Measurements from ENCODE around the gene GPR39. TPM values are rescaled to one million over a fixed set of nuclear protein-coding genes. Genes with fewer than 3 reads are reported as not detected.

The GPR39 gene
- total RNA-seq, 4 donors from 2014 or later, result 0.52 to 53.2 (median 6.8) TPM; not detected in 1

DNA sequence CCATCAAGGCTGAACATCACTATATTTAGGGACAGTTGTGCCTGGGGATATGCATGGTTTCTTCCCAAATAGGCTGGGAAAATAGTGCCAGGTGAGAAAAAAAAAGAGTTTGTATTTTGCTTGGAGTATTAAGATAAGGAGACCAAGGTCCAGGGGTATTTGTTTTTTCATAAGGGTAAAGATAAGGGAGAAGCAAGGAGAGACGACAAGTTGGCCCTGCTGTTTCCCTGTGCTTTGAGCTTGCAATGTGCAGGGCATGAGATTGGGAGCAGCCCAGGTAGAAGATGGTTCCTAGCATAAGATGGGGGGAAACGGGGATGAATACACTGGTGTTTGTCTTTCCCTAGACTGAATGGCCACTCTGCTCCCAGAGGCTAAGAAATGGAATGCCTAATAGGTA lies 8.8 kb upstream of the GPR39 start:
- Histone ChIP-seq H3K9me3 (no peaks in the 10 kb centered on the region), H3K36me3 (no peaks in the 10 kb centered on the region), H3K27ac (no peak overlapping the region), H3K4me1 (no peaks in the 10 kb centered on the region), H3K27me3 (peaks cover 0 to 3% of the 10 kb centered on the region in 2 donors), H3K4me3 (no peak overlapping the region)
- no peak for DNase-seq
- TF ChIP-seq, protein P1, sequence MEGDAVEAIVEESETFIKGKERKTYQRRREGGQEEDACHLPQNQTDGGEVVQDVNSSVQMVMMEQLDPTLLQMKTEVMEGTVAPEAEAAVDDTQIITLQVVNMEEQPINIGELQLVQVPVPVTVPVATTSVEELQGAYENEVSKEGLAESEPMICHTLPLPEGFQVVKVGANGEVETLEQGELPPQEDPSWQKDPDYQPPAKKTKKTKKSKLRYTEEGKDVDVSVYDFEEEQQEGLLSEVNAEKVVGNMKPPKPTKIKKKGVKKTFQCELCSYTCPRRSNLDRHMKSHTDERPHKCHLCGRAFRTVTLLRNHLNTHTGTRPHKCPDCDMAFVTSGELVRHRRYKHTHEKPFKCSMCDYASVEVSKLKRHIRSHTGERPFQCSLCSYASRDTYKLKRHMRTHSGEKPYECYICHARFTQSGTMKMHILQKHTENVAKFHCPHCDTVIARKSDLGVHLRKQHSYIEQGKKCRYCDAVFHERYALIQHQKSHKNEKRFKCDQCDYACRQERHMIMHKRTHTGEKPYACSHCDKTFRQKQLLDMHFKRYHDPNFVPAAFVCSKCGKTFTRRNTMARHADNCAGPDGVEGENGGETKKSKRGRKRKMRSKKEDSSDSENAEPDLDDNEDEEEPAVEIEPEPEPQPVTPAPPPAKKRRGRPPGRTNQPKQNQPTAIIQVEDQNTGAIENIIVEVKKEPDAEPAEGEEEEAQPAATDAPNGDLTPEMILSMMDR (IDR thresholded peaks at IDR 0.05), result no peak
- TF ChIP-seq POLR2A (IDR thresholded peaks at IDR 0.05), result no peak
- intact Hi-C loops (cut with DNase I; ENCODE audit: low total_unique reads), result no loop called here

DNA sequence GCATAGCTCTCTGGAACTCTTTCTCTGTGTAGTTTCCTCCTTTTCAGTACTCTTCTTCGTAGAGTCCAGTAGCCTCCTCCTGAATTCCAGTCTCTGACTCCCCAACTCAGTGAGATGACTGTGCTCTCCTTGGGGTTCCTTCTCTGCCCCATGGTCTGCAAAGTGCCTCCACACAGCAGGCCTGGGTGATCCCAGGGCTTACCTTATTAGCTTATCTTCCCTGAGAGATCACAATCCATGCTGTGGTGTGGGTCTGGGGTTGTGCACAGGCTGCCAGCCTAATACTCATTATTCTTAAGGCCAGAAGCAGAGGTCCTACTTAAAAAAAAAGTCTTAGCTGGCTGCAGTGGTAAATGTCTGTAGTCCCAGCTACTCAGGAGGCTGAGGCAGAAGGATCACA lies 4.6 kb upstream of the GPR39 start:
- Histone ChIP-seq H3K9me3 (no peaks in the 10 kb centered on the region), H3K27ac (no peak overlapping the region), H3K4me3 (no peak overlapping the region), H3K27me3 (no peaks in the 10 kb centered on the region), H3K36me3 (no peaks in the 10 kb centered on the region), H3K4me1 (no peaks in the 10 kb centered on the region)
- intact Hi-C loops (cut with DNase I; ENCODE audit: low total_unique reads), result no loop called here
- TF ChIP-seq POLR2A (IDR thresholded peaks at IDR 0.05), result no peak
- TF ChIP-seq, protein P1 (IDR thresholded peaks at IDR 0.05), result no peak
- DNase-seq, result no peak

- intact Hi-C loops (cut with DNase I; ENCODE audit: low total_unique reads), result no loop called here
These were observed 2.5 kb upstream of the GPR39 start for GRCh38 chr2:132414081-132414480.

DNA sequence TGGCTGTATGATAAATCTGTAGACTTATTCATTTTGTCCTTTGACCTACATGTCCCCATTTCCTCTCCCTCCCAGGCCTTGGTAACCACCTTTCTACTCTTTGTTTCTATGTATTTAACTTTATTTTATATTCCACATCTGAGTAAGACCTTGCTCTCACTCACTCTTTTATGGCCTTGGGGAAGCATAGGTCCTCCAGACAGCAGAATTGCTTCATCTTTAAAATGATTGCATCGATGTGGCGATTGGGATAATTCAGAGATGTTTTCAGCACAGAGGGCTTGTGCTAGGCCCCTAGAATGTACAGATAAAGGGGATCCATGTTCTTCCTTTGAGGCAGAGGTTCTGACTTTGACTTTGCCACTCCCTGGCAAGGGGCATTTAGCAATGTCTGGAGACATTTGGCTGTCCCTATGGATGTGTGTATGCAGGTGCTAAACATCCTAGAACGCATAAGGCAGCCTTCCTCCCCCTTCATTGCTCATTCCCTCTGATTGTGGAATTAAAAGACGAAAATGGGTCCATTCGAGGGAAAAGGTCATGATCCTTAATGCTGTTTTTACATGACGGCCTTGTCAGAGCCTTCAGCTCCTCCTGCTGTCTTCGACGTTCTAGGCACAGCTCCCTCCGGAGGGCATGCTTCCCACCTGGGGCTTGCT lies 1.2 kb upstream of the GPR39 start:
- H3K4me3 ChIP-seq, result peak overlapping the region in 1 of 2 donors; percentile 45
- no peaks in the 10 kb centered on the region for H3K4me1 ChIP-seq
- H3K27me3 ChIP-seq, result no peaks in the 10 kb centered on the region
- H3K36me3 ChIP-seq, result no peaks in the 10 kb centered on the region
- H3K27ac ChIP-seq, result no peak overlapping the region
- TF ChIP-seq, protein P1 (IDR thresholded peaks at IDR 0.05), result no peak
- TF ChIP-seq POLR2A (IDR thresholded peaks at IDR 0.05), result no peak
- no peaks in the 10 kb centered on the region for H3K9me3 ChIP-seq
- intact Hi-C loops (cut with DNase I; ENCODE audit: low total_unique reads), result no loop called here
- no peak for DNase-seq

More at GRCh38 chr2:132414081-132414480, 2.5 kb upstream of the GPR39 start:
- H3K4me3 ChIP-seq, result no peak overlapping the region
- no peaks in the 10 kb centered on the region for H3K4me1 ChIP-seq
- TF ChIP-seq, protein P1 (IDR thresholded peaks at IDR 0.05), result no peak
- no peak for TF ChIP-seq POLR2A (IDR thresholded peaks at IDR 0.05)
- DNase-seq, result no peak
- no peaks in the 10 kb centered on the region for H3K27me3 ChIP-seq
- no peaks in the 10 kb centered on the region for H3K9me3 ChIP-seq
- no peak overlapping the region for H3K27ac ChIP-seq
- H3K36me3 ChIP-seq, result no peaks in the 10 kb centered on the region

DNA sequence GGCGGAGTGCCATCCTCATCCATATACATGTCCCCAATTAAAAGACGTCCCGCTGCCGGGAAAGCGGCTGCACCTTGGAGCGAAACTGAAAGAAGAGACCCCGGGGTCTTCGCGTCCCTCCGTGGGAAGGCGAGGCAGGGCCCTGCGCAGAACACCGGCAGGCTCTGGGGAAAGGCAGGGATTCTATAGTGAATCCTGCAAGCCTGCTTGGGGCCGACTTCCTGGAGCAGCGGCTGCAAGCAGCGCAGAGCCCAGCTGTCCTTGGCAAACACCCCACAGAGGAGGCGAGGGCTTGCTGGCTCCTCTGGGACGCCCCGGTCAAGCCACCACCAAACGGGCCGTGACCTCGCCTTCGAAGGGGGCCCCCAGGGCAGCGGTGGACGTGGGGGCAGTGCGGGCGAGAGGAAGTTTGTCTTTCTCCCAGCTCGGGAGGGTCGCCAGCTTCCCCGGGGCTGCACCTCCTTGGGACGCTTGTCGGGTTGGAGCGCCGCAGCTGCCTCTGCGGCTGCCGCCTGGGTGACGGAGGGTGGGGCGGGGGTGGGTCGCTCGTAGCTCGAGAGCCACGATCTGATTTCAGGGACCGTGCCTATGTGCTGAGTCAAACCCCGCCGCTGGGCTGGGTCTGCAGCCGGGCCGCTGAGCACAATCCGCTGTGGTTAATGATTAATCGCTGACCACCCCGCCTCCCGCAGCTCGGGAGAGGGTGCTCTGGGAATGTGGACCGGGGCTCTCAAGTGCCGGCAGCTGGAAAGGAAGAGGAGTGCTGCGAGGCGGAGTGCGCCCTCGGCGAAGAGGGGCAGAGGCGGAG lies 486 bp upstream of the GPR39 start:
- no peak overlapping the region for H3K27ac ChIP-seq

More for the DNA sequence above, 486 bp upstream of the GPR39 start:
- Histone ChIP-seq H3K4me3 (peak overlapping the region; percentile 40 to 45), H3K36me3 (no peaks in the 10 kb centered on the region), H3K4me1 (no peaks in the 10 kb centered on the region), H3K9me3 (no peaks in the 10 kb centered on the region), H3K27me3 (no peaks in the 10 kb centered on the region)
- peak; percentile 28 to 48 for DNase-seq
- TF ChIP-seq, protein P1 (IDR thresholded peaks at IDR 0.05), result no peak
- TF ChIP-seq POLR2A (IDR thresholded peaks at IDR 0.05), result no peak
- intact Hi-C loops (cut with DNase I; ENCODE audit: low total_unique reads), result no loop called here

Measured in uterus (tissue), 4 donors.